HL-60 (cell line): ENCODE results near the gene PCGF6.
A peak's percentile ranks its signal among the peaks of the same experiment; 100 is the strongest.
"Not testable (repeated sequence)": the region's sequence is repeated elsewhere in the genome, so short reads cannot be mapped to it uniquely, and the experiment has no call there.

Source experiments
- DNase-seq, 2 experiments: peaks; one replicate each; pipeline ENCODE4 v3.0.0-alpha.2; 2010 to 2020; ENCODE audit warnings: low read depth in 1 of 2, low spot score in 1 of 2
- H3K27ac ChIP-seq: fragments of 250-450 bp; sonication (Bioruptor Pico); replicated peaks from 2 replicates; pipeline ENCODE4 v1.5.1; 2020; ENCODE audit warnings: mild to moderate bottlenecking, moderate library complexity
- H3K27me3 ChIP-seq: fragments of 250-450 bp; sonication (Bioruptor Pico); 2 replicates; pipeline ENCODE4 v1.5.1; 2021; ENCODE audit warnings: mild to moderate bottlenecking, moderate library complexity; ENCODE audit not compliant: insufficient read depth, poor library complexity, severe bottlenecking
- H3K4me3 ChIP-seq: replicated peaks from 2 replicates; pipeline ENCODE4 v1.5.1; 2011; ENCODE audit warnings: mild to moderate bottlenecking, control low read depth, low read length; ENCODE audit not compliant: insufficient read depth
- GABPA ChIP-seq: IDR thresholded peaks from 2 replicates; pipeline ENCODE4 v1.6.1; 2012; ENCODE audit warnings: low read depth
- POLR2AphosphoS5 ChIP-seq: IDR thresholded peaks from 2 replicates; pipeline ENCODE4 v1.6.1; 2012; ENCODE audit warnings: low read depth
- SPI1 ChIP-seq: IDR thresholded peaks from 2 replicates; pipeline ENCODE4 v1.6.1; 2012; ENCODE audit warnings: low read depth, mild to moderate bottlenecking, borderline replicate concordance
- TF ChIP-seq, protein P1 (sequence below): IDR thresholded peaks from 2 replicates; pipeline ENCODE4 v1.6.1; 2012; ENCODE audit warnings: low read depth; ENCODE audit not compliant: insufficient replicate concordance
- TF ChIP-seq, protein P2 (sequence below): IDR thresholded peaks from one replicate; pipeline ENCODE4 v1.5.1; 2011; ENCODE audit warnings: low read length, control low read depth, inconsistent platforms; ENCODE audit not compliant: insufficient read depth

Gene PCGF6

GRCh38 chr10:103265717-103266329, 85.1 kb downstream of the PCGF6 start:
- no peak overlapping the region for H3K4me3 ChIP-seq
- TF ChIP-seq SPI1 (no peak), GABPA (no peak)
- TF ChIP-seq, protein P1, sequence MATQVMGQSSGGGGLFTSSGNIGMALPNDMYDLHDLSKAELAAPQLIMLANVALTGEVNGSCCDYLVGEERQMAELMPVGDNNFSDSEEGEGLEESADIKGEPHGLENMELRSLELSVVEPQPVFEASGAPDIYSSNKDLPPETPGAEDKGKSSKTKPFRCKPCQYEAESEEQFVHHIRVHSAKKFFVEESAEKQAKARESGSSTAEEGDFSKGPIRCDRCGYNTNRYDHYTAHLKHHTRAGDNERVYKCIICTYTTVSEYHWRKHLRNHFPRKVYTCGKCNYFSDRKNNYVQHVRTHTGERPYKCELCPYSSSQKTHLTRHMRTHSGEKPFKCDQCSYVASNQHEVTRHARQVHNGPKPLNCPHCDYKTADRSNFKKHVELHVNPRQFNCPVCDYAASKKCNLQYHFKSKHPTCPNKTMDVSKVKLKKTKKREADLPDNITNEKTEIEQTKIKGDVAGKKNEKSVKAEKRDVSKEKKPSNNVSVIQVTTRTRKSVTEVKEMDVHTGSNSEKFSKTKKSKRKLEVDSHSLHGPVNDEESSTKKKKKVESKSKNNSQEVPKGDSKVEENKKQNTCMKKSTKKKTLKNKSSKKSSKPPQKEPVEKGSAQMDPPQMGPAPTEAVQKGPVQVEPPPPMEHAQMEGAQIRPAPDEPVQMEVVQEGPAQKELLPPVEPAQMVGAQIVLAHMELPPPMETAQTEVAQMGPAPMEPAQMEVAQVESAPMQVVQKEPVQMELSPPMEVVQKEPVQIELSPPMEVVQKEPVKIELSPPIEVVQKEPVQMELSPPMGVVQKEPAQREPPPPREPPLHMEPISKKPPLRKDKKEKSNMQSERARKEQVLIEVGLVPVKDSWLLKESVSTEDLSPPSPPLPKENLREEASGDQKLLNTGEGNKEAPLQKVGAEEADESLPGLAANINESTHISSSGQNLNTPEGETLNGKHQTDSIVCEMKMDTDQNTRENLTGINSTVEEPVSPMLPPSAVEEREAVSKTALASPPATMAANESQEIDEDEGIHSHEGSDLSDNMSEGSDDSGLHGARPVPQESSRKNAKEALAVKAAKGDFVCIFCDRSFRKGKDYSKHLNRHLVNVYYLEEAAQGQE, result peak; percentile 100
- H3K27ac ChIP-seq, result no peak overlapping the region
- peak in 1 of 2 experiments; percentile 34 for DNase-seq
- H3K27me3 ChIP-seq, result no peaks in the 10 kb centered on the region

DNA sequence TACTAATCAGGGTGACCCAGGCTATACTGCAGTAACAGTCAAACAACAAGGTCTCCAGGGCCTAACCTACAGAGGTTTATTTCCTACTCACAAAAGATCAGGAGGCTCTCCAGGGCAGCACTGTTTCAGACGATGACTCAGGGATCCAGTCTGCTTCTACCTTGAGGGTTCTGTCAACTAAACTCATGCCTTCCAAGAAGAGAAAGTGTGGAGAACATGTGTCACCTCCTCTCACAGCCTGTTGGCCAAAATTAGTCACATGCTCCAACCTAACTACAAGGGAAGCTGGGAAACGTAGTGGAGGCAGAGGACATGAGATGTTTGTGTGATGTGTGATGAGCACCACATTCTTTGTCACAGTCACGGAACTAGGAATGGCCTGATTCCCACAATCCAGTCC, 88.7 kb downstream of the PCGF6 start:
- no peak overlapping the region for H3K4me3 ChIP-seq
- no peaks in the 10 kb centered on the region for H3K27me3 ChIP-seq
- TF ChIP-seq SPI1 (no peak), POLR2AphosphoS5 (no peak), GABPA (no peak)
- TF ChIP-seq, protein P1, result no peak
- TF ChIP-seq, protein P2, sequence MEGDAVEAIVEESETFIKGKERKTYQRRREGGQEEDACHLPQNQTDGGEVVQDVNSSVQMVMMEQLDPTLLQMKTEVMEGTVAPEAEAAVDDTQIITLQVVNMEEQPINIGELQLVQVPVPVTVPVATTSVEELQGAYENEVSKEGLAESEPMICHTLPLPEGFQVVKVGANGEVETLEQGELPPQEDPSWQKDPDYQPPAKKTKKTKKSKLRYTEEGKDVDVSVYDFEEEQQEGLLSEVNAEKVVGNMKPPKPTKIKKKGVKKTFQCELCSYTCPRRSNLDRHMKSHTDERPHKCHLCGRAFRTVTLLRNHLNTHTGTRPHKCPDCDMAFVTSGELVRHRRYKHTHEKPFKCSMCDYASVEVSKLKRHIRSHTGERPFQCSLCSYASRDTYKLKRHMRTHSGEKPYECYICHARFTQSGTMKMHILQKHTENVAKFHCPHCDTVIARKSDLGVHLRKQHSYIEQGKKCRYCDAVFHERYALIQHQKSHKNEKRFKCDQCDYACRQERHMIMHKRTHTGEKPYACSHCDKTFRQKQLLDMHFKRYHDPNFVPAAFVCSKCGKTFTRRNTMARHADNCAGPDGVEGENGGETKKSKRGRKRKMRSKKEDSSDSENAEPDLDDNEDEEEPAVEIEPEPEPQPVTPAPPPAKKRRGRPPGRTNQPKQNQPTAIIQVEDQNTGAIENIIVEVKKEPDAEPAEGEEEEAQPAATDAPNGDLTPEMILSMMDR, result no peak
- H3K27ac ChIP-seq, result no peak overlapping the region
- no peak for DNase-seq

DNA sequence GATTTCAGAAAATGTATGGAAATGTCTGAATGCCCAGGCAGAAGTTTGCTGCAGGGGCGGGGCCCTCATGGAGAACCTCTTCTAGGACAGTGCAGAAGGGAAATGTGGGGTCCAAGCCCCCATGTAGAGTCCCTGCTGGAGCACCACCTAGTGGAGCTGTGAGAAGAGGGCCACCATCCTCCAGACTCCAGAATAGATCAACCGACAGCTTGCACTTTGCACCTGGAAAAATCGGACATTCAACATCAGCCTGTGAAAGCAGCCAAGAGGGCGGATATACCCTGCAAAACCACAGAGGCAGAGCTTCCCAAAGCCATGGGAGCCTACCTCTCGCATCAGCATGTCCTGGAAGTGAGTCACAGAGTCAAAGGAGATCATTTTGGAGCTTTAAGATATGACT, 91.0 kb downstream of the PCGF6 start:
- Histone ChIP-seq H3K27ac (no peak overlapping the region), H3K4me3 (no peak overlapping the region), H3K27me3 (no peaks in the 10 kb centered on the region)
- no peak for DNase-seq
- TF ChIP-seq, protein P2, result no peak
- TF ChIP-seq POLR2AphosphoS5 (no peak), SPI1 (no peak), GABPA (no peak)
- TF ChIP-seq, protein P1, result no peak

DNA sequence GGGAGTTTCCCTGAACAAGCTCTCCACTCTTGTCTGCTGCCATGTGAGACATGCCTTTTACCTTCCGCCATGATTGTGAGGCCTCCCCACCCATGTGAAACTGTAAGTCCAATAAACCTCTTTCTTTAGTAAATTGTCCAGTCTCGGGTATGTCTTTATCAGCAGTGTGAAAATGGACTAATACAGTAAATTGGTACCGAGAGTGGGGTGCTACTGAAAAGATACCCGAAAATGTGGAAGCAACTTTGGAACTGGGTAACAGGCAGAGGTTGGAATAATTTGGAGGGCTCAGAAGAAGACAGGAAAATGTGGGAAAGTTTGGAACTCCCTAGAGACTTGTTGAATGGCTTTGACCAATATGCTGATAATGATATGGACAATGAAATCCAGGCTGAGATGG, 92.0 kb downstream of the PCGF6 start:
- not testable (repeated sequence) for H3K27me3 ChIP-seq, H3K27ac ChIP-seq, H3K4me3 ChIP-seq, DNase-seq
